GM12864 (cell line): ENCODE results near the gene SDK2.

ENCODE experiments used
- DNase-seq: peaks from one replicate; pipeline ENCODE4 v3.0.0-alpha.2; 2011; ENCODE audit warnings: low read depth
- H3K4me3 ChIP-seq: 2 replicates; pipeline ENCODE4 v1.5.1; 2011; ENCODE audit warnings: mild to moderate bottlenecking, low read depth, low read length, control low read depth
- CTCF ChIP-seq: IDR thresholded peaks from 2 replicates; pipeline ENCODE4 v1.5.1; 2011; ENCODE audit warnings: low read depth, mild to moderate bottlenecking, moderate library complexity, low read length, control low read depth, inconsistent platforms; ENCODE audit errors: missing control alignments

Gene SDK2

GRCh38 chr17:73393962-73394361 is 250.3 kb downstream of the SDK2 start:
- no peak for DNase-seq
- no peak overlapping the region for H3K4me3 ChIP-seq
- TF ChIP-seq CTCF: no peak

GRCh38 chr17:73393381-73393780 is 250.9 kb downstream of the SDK2 start:
- no peak for DNase-seq
- no peak overlapping the region for H3K4me3 ChIP-seq
- no peak for TF ChIP-seq CTCF

- DNase-seq: no peak
- H3K4me3 ChIP-seq: no peak overlapping the region
- no peak for TF ChIP-seq CTCF
Measured at GRCh38 chr17:73391331-73392265, 252.6 kb downstream of the SDK2 start.

GRCh38 chr17:73390851-73391250 is 253.4 kb downstream of the SDK2 start:
- H3K4me3 ChIP-seq: no peak overlapping the region
- TF ChIP-seq CTCF: no peak
- DNase-seq: no peak

- TF ChIP-seq CTCF: no peak
- DNase-seq: no peak
- no peak overlapping the region for H3K4me3 ChIP-seq
Measured at GRCh38 chr17:73390221-73390620, 254.0 kb downstream of the SDK2 start.

- H3K4me3 ChIP-seq: no peak overlapping the region
- TF ChIP-seq CTCF: no peak
- DNase-seq: no peak
Measured at GRCh38 chr17:73389411-73389810, 254.8 kb downstream of the SDK2 start.

GRCh38 chr17:73388578-73388905 is 255.7 kb downstream of the SDK2 start:
- no peak overlapping the region for H3K4me3 ChIP-seq
- TF ChIP-seq CTCF: no peak
- no peak for DNase-seq
